Liver (tissue), 9 donors: ENCODE measurements around the gene ENOX1. TPM values are rescaled to one million over a fixed set of nuclear protein-coding genes. Genes with fewer than 3 reads are reported as not detected.

ENCODE experiments used
- DNase-seq: peaks from one replicate; pipeline ENCODE4 v3.0.0-alpha.2; 2017; ENCODE audit warnings: low spot score
- H3K27ac ChIP-seq, 2 donors: one replicate each; pipeline ENCODE4 v1.7.0; 2013; ENCODE audit warnings: inconsistent platforms in 2 of 2, low read length in 2 of 2, control low read depth in 1 of 2, low read depth in 1 of 2, mild to moderate bottlenecking in 1 of 2
- H3K27me3 ChIP-seq, 4 donors: one replicate each; pipeline versions ENCODE4 v1.6.1 to v1.7.0; 2013; ENCODE audit warnings: low read length in 3 of 4, inconsistent platforms in 1 of 4, mild to moderate bottlenecking in 1 of 4, moderate library complexity in 1 of 4; ENCODE audit not compliant: control insufficient read depth in 4 of 4, insufficient read depth in 4 of 4
- H3K36me3 ChIP-seq, 4 donors: one replicate each; pipeline versions ENCODE4 v1.6.1 to v1.7.0; 2013; ENCODE audit warnings: low read length in 3 of 4, mild to moderate bottlenecking in 3 of 4, low read depth in 1 of 4, moderate library complexity in 1 of 4; ENCODE audit not compliant: control insufficient read depth in 4 of 4, insufficient read depth in 3 of 4
- H3K4me1 ChIP-seq, 4 donors: one replicate each; pipeline versions ENCODE4 v1.6.1 to v1.7.0; 2013; ENCODE audit warnings: low read length in 3 of 4, mild to moderate bottlenecking in 3 of 4, moderate library complexity in 1 of 4; ENCODE audit not compliant: control insufficient read depth in 4 of 4, insufficient read depth in 4 of 4
- H3K4me3 ChIP-seq, 3 donors: one replicate each; pipeline versions ENCODE4 v1.6.1 to v1.7.0; 2013; ENCODE audit warnings: low read length in 3 of 3, control low read depth in 1 of 3, low read depth in 1 of 3, mild to moderate bottlenecking in 1 of 3
- H3K9ac ChIP-seq, 2 donors: one replicate each; pipeline ENCODE4 v1.7.0; 2013; ENCODE audit warnings: low read length in 2 of 2, mild to moderate bottlenecking in 2 of 2, moderate library complexity in 2 of 2, control low read depth in 1 of 2, low read depth in 1 of 2
- H3K9me3 ChIP-seq, 4 donors: one replicate each; pipeline versions ENCODE4 v1.6.1 to v1.7.0; 2013; ENCODE audit warnings: low read length in 3 of 4; ENCODE audit not compliant: control insufficient read depth in 4 of 4
- EGR1 ChIP-seq, 2 donors: IDR thresholded peaks; 2 replicates each; pipeline ENCODE4 v1.6.1; 2016 to 2018; ENCODE audit warnings: antibody characterized with exemption in 2 of 2, low read depth in 2 of 2
- FOXA1 ChIP-seq: IDR thresholded peaks from 2 replicates; pipeline ENCODE4 v1.6.1; 2016; ENCODE audit warnings: antibody characterized with exemption
- FOXA2 ChIP-seq: IDR thresholded peaks from 2 replicates; pipeline ENCODE4 v1.6.1; 2016; ENCODE audit warnings: antibody characterized with exemption
- GABPA ChIP-seq, 2 donors: IDR thresholded peaks in 1 of 2; conservative IDR thresholded peaks in 1 of 2; 2 replicates each; pipeline ENCODE4 v1.6.1; 2016; ENCODE audit warnings: antibody characterized with exemption in 2 of 2, mild to moderate bottlenecking in 1 of 2, moderate library complexity in 1 of 2
- HNF4A ChIP-seq, 2 donors: conservative IDR thresholded peaks; 2 replicates each; pipeline ENCODE4 v1.6.1; 2016; ENCODE audit warnings: antibody characterized with exemption in 2 of 2, mild to moderate bottlenecking in 2 of 2
- HNF4G ChIP-seq: IDR thresholded peaks from 2 replicates; pipeline ENCODE4 v1.6.1; 2016; ENCODE audit warnings: antibody characterized with exemption
- NR2F2 ChIP-seq: IDR thresholded peaks from 2 replicates; pipeline ENCODE4 v1.6.1; 2016; ENCODE audit warnings: antibody characterized with exemption
- RAD21 ChIP-seq, 2 donors: IDR thresholded peaks; 2 replicates each; pipeline ENCODE4 v1.6.1; 2016; ENCODE audit warnings: antibody characterized with exemption in 2 of 2, mild to moderate bottlenecking in 2 of 2
- REST ChIP-seq: IDR thresholded peaks from 2 replicates; pipeline ENCODE4 v1.6.1; 2016; ENCODE audit warnings: antibody characterized with exemption, mild to moderate bottlenecking
- RXRA ChIP-seq, 2 donors: IDR thresholded peaks; 2 replicates each; pipeline ENCODE4 v1.6.1; 2017 to 2018; ENCODE audit warnings: antibody characterized with exemption in 2 of 2, mild to moderate bottlenecking in 1 of 2
- SP1 ChIP-seq: IDR thresholded peaks from 2 replicates; pipeline ENCODE4 v1.6.1; 2018; ENCODE audit warnings: antibody characterized with exemption, mild to moderate bottlenecking
- TAF1 ChIP-seq: conservative IDR thresholded peaks from 2 replicates; pipeline ENCODE4 v1.6.1; 2016; ENCODE audit warnings: antibody characterized with exemption, mild to moderate bottlenecking
- YY1 ChIP-seq: IDR thresholded peaks from 2 replicates; pipeline ENCODE4 v1.6.1; 2016; ENCODE audit warnings: antibody characterized with exemption, mild to moderate bottlenecking
- ZBTB33 ChIP-seq: IDR thresholded peaks from 2 replicates; pipeline ENCODE4 v1.6.1; 2016; ENCODE audit warnings: antibody characterized with exemption
- WGBS: extraction: QIAGEN DNeasy Blood & Tissue Kit; methylation state at CpG from one replicate; pipeline ENCODE4 v1.1.7; 2013; 5-methylcytosine and 5-hydroxymethylcytosine counted together
- polyA plus RNA-seq, 2 donors: library from polyadenylated mRNA; stranded (reverse) in 1 of 2; unstranded in 1 of 2; fragments of 200-250 nt in 1 of 2; fragments of >200 nt in 1 of 2; fragmentation: Nextera tagmentation in 1 of 2; extraction: Ambion mirVana in 1 of 2; gene quantifications; one replicate each; pipeline versions ENCODE4 v1.2.1 to v1.2.3, GENCODE V29; 2013 to 2015
- total RNA-seq, 2 donors: library from RNA; depleted of rRNA; stranded (reverse); fragments of >200 nt; gene quantifications; one replicate each; pipeline ENCODE4 v1.2.3, GENCODE V29; 2014
- donor health status: healthy.
- donor health status: healthy.
- donor health status: healthy.
- donor health status: healthy.
- donor health status: healthy.

ENOX1 gene
- total and polyA plus RNA-seq, 4 donors = 0.02 to 0.33 (median 0.08) TPM; not detected in 1

- Histone ChIP-seq H3K36me3 (no peaks in the 10 kb centered on the region), H3K9me3 (no peaks in the 10 kb centered on the region), H3K4me3 (no peak overlapping the region), H3K27me3 (no peaks in the 10 kb centered on the region), H3K27ac (no peak overlapping the region), H3K9ac (no peak overlapping the region), H3K4me1 (no peaks in the 10 kb centered on the region)
- DNase-seq = no peak
- WGBS = 93% methylated on average over 4 of the region's 4 CpGs
- TF ChIP-seq HNF4G (no peak), REST (no peak), NR2F2 (no peak), GABPA (IDR thresholded peaks at IDR 0.05 in 1 of 2, conservative IDR thresholded peaks at IDR 0.05 in 1 of 2) (no peak), YY1 (no peak), FOXA2 (no peak), TAF1 (no peak), RAD21 (IDR thresholded peaks at IDR 0.05) (no peak), FOXA1 (no peak), RXRA (IDR thresholded peaks at IDR 0.05) (no peak), ZBTB33 (no peak)
Observed at GRCh38 chr13:43431290-43431716, 355.5 kb downstream of the ENOX1 start.

GRCh38 chr13:43428545-43429296 is 358.1 kb downstream of the ENOX1 start:
- H3K36me3 ChIP-seq = no peaks in the 10 kb centered on the region
- no peaks in the 10 kb centered on the region for H3K27me3 ChIP-seq
- no peaks in the 10 kb centered on the region for H3K9me3 ChIP-seq
- DNase-seq = no peak
- no peak for TF ChIP-seq SP1
- TF ChIP-seq ZBTB33 = no peak
- TF ChIP-seq HNF4A (conservative IDR thresholded peaks at IDR 0.05) = no peak
- no peak for TF ChIP-seq FOXA1
- no peak for TF ChIP-seq EGR1 (IDR thresholded peaks at IDR 0.05; ENCODE audit: low read depth in 2 of 2)
- TF ChIP-seq RXRA (IDR thresholded peaks at IDR 0.05) = no peak
- TF ChIP-seq YY1 = no peak
- H3K4me1 ChIP-seq = no peaks in the 10 kb centered on the region
- no peak overlapping the region for H3K4me3 ChIP-seq
- WGBS = 77% methylated on average over 8 of the region's 8 CpGs
- no peak overlapping the region for H3K27ac ChIP-seq
- no peak overlapping the region for H3K9ac ChIP-seq
